ENCODE data around the gene ARSJ.

DNA sequence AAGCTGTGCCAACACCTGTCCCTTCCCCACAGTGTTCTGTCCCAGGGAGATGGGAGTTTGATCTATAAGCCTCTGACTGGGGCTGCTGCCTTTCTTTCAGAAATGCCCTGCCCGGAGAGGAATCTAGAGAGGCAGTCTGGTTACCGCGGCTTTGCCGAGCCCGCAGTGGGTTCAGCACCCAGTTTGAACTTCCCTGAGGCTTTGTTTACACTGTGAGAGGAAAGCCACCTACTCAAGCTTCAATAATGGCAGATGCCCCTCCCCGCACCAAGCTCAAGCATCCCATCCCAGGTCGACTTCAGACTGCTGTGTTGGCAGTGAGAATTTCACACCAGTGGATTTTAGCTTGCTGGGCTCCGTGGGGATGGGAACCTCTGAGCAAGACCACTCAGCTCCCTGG lies 33.3 kb upstream of the ARSJ start:
- TF ChIP-seq, protein P1, sequence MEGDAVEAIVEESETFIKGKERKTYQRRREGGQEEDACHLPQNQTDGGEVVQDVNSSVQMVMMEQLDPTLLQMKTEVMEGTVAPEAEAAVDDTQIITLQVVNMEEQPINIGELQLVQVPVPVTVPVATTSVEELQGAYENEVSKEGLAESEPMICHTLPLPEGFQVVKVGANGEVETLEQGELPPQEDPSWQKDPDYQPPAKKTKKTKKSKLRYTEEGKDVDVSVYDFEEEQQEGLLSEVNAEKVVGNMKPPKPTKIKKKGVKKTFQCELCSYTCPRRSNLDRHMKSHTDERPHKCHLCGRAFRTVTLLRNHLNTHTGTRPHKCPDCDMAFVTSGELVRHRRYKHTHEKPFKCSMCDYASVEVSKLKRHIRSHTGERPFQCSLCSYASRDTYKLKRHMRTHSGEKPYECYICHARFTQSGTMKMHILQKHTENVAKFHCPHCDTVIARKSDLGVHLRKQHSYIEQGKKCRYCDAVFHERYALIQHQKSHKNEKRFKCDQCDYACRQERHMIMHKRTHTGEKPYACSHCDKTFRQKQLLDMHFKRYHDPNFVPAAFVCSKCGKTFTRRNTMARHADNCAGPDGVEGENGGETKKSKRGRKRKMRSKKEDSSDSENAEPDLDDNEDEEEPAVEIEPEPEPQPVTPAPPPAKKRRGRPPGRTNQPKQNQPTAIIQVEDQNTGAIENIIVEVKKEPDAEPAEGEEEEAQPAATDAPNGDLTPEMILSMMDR (IDR thresholded peaks at IDR 0.05): no peak
- no peak for TF ChIP-seq POLR2AphosphoS5 (IDR thresholded peaks at IDR 0.05)
- no peak for TF ChIP-seq POLR2A (IDR thresholded peaks at IDR 0.05)
